Coronary artery (tissue), 2 donors: ENCODE data around the gene CACYBP.

ENCODE experiments used
- DNase-seq: peaks from one replicate; pipeline ENCODE4 v3.0.0-alpha.2; 2017; ENCODE audit warnings: low spot score
- H3K27ac ChIP-seq, 2 donors: fragments of 200-600 bp; sonication (generic); one replicate each; pipeline ENCODE4 v1.5.1; 2016 to 2019
- H3K4me3 ChIP-seq: fragments of 200-600 bp; sonication (generic); 2 replicates; pipeline ENCODE4 v1.5.1; 2016; ENCODE audit warnings: mild to moderate bottlenecking, moderate library complexity
- TF ChIP-seq, protein P1 (sequence below): fragments of 200-600 bp; sonication (generic); IDR thresholded peaks from one replicate; pipeline ENCODE4 v1.5.1; 2019; ENCODE audit warnings: antibody characterized with exemption

CACYBP gene

GRCh38 chr1:174957829-174958228 is 41.9 kb upstream of the CACYBP start:
- TF ChIP-seq, protein P1, sequence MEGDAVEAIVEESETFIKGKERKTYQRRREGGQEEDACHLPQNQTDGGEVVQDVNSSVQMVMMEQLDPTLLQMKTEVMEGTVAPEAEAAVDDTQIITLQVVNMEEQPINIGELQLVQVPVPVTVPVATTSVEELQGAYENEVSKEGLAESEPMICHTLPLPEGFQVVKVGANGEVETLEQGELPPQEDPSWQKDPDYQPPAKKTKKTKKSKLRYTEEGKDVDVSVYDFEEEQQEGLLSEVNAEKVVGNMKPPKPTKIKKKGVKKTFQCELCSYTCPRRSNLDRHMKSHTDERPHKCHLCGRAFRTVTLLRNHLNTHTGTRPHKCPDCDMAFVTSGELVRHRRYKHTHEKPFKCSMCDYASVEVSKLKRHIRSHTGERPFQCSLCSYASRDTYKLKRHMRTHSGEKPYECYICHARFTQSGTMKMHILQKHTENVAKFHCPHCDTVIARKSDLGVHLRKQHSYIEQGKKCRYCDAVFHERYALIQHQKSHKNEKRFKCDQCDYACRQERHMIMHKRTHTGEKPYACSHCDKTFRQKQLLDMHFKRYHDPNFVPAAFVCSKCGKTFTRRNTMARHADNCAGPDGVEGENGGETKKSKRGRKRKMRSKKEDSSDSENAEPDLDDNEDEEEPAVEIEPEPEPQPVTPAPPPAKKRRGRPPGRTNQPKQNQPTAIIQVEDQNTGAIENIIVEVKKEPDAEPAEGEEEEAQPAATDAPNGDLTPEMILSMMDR, result no peak
- DNase-seq, result no peak
- no peak overlapping the region for H3K4me3 ChIP-seq
- H3K27ac ChIP-seq, result no peak overlapping the region

DNA sequence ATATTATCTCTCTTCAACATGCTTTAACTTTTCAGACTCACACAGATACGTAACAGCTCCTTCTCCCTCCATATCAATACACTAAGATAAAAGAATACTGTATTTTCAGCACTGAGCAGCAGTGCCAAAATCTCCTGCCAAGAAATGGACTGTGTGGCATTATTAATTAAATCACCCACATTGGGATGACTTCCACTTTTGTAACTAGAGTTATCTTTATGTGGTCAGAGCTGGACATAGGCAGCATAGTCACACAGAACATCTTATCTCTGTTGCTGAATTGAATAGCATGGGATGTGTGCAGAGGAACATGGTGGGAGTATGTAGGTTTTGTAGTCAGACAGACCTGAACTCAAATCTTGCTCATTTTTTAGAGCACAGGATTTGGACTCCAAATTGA is 41.4 kb upstream of the CACYBP start:
- TF ChIP-seq, protein P1, result no peak
- H3K4me3 ChIP-seq, result no peak overlapping the region
- H3K27ac ChIP-seq, result no peak overlapping the region
- DNase-seq, result no peak

DNA sequence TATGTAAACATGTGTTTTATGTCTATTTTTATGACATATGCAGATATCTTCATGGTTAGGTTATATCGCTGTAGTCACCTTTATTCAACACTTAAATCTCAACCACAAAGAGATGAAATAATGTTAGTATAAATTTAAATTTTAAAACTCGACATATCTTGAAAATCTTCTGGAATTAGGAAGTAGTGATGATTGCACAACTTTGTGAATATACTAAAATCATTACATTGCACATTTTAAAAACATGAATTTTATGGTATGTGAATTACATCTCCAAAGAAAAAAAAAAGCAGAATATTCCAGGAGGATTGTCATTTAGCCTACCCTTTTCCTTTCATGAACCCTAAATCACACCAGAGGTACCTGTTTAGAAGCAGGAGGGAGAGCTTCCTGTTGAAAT is 39.4 kb upstream of the CACYBP start:
- no peak overlapping the region for H3K27ac ChIP-seq
- DNase-seq, result no peak
- TF ChIP-seq, protein P1, result no peak
- no peak overlapping the region for H3K4me3 ChIP-seq

- no peak for DNase-seq
- Histone ChIP-seq H3K27ac (peak overlapping the region; percentile 40 to 68), H3K4me3 (no peak overlapping the region)
- TF ChIP-seq, protein P1, result no peak
Measured at GRCh38 chr1:174963529-174964125, 36.1 kb upstream of the CACYBP start.

DNA sequence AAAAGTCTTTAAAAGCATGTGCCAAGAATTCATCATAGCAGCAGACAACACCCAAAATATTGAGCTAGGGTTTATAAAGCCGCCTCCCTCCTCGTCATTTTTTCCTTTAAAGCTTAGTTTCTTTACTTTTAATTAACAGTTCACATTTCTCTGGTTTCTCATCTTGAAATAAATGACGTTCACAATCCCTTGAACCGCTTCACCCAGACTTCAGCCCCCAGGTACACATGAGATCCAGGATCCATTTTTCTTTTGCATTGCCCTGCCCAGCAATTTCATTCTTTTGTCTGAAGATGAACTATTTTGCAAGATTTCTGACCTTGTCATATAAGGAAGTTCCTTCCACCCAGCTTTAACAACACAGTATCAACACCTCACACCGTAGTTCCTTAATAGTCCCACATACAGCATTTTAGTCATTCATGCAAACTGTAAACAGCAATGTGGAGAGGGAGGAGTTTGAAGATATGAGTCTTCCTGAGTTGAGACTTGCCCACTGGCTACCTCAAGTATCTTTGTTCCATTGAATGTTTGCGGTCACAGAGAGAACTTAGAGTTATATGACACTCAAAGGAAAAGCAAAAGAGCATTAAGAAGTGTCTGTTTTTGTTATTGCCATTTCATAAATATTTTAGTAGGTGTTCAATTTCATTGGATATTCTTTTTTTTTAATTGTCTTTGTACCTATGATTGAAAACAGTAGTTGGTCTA is 35.3 kb upstream of the CACYBP start:
- TF ChIP-seq, protein P1, result no peak

DNA sequence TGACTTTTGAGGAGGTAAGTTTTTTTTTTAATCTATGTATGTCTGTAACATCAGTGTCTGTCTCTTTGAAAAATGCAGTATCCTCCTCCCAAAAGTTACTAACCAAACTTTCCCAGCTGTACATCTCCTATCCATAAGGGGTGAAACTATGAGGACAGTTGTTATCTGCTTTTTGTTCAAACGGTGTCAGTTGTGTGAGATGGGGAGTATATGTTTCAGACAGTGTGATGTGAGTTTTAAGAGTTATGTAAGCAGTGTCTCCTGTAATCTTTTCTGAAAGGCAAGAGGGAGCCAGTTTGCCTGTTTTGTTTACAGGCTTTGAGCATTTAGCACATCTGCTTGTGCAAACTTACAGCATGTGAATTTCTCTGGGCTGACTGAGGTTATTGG is 34.8 kb upstream of the CACYBP start:
- Histone ChIP-seq H3K4me3 (peak overlapping the region; percentile 51), H3K27ac (peak overlapping the region; percentile 40 to 82)
- no peak for DNase-seq
- TF ChIP-seq, protein P1, result no peak

More for the DNA sequence above, 35.3 kb upstream of the CACYBP start:
- DNase-seq, result no peak
- Histone ChIP-seq H3K27ac (peak overlapping the region; percentile 40 to 68), H3K4me3 (peak overlapping the region; percentile 31)
